GM21381 (cell line): ENCODE measurements around the gene CWC27.
A peak's percentile ranks its signal among the peaks of the same experiment; 100 is the strongest.

ENCODE experiments used
- ATAC-seq: cut with Tn5 transposase; IDR thresholded peaks from one replicate; pipeline ENCODE4 v1.9.1; 2021; ENCODE audit warnings: mild to moderate bottlenecking, moderate library complexity; ENCODE audit not compliant: unreplicated experiment

The CWC27 gene, protein sequence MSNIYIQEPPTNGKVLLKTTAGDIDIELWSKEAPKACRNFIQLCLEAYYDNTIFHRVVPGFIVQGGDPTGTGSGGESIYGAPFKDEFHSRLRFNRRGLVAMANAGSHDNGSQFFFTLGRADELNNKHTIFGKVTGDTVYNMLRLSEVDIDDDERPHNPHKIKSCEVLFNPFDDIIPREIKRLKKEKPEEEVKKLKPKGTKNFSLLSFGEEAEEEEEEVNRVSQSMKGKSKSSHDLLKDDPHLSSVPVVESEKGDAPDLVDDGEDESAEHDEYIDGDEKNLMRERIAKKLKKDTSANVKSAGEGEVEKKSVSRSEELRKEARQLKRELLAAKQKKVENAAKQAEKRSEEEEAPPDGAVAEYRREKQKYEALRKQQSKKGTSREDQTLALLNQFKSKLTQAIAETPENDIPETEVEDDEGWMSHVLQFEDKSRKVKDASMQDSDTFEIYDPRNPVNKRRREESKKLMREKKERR

DNA sequence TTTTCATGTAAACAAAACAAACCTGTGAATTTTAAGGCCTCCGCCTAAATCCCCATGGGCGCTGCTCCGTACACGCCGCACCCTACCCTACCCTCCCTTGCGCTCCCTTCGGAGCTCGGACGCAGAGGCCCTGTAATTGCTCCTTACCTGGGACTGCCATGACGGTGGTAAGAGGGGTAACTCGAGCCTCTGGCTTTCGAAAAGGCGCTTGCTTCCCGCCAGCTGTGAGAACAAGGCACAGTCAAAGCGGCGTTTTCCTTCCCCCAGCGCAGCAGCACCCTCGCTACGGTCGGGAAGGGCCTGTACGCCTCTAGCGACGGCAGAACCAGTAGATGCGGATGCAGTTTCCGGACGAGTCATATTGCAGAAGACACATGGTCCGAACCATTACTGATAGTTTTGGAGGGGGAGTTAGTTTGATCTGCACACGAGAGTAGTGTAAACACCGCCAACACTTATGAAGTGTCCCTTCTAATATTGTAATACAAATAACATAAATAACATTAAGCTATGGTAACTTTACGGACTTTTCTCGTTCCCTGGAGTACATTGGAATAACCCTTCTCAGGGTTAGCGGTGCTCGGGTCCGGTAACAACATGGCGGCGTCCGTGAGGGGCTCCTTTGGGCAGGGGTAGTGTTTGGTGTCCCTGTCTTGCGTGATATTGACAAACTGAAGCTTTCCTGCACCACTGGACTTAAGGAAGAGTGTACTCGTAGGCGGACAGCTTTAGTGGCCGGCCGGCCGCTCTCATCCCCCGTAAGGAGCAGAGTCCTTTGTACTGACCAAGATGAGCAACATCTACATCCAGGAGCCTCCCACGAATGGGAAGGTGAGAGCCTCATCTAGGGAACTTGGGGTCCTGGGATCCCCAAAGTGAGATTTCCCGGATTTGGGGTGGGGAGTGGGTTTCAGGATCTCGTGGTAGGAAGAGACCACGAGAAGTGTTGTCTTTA lies at the start of gene CWC27, which contains the start of gene SREK1IP1:
Gene CWC27, plus strand, starts transcription at position 573 of the 955 bp plus-strand sequence. Its CDS starts 217 bp downstream, at position 790.
Gene SREK1IP1, minus strand, starts transcription at position 334 of the 955 bp plus-strand sequence. Its CDS starts 174 bp downstream, at position 160.
- ATAC-seq = peak; percentile 96

DNA sequence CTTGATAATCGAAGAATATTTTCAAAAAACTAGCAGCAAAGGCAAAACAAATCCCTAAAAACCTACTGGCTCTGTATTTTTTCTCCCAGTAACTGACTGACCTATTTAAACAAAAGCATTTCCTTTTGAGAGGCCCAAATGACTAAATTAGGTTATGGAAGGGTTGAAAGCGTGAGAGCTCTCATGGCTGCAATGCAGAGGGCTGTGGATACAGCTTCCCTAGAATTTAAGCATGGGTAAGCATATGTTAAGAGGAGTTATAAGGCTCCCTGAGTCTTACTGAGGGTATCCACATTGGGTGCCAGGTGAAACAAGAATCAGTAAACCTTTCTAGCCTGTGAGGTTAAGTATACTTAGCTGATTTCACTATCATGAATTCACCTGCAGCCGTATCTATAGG lies 46.1 kb upstream of the CWC27 start:
- no peak for ATAC-seq

DNA sequence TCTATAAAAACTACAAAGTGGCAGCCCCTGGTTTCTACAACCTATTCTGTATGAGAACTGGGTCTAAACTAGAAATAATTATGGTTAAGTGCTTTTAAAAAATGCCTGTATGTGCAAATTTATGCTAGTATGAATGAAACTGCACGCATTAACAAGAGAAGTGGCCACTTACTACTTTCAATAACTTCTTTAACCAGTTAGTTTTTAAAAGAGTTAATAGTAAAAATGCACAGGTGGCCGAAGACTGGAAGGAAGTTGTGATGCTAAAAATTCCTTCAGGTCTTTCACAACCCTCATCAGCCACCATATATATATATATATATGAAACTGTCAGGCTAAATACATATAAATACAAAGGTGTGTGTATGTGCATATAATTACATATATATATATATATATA lies 41.6 kb upstream of the CWC27 start:
- ATAC-seq = no peak

DNA sequence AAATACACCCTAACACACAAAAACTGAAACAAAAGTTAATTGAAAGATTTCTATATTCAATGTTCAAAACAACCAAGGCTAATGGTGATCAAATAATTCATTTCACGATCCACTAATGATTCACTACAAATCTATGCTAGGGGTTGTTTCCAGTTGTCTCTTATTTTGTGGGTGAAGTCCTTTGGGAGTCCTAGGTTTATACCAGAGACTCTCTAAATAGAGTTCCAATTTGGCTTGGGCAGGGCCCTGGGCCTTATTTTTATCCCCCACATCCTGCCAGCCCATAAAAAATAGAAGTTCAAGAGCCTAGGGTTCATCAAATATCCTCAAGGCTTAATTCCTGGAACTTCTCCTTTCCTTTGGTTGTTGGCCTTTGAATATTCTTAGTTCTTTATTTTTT lies 26.3 kb upstream of the CWC27 start:
- no peak for ATAC-seq

DNA sequence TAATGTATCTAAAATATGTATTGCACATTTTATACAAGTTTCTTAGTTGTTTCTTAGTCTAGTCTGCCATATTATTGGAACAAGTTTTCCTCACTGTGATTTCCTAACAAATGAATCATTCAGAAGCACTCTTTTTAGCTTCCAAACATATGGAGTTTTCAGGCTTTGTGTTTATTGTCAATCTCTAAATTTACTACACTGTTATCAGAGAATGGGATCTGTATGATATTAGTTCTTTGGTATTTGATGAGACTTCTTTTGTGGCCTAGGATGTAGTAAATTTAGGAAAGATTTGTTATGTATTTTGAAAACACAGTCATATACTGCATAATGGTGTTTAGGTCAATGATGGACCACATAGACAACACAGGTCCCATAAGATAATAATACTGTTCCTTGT lies 25.9 kb upstream of the CWC27 start:
- ATAC-seq = no peak

DNA sequence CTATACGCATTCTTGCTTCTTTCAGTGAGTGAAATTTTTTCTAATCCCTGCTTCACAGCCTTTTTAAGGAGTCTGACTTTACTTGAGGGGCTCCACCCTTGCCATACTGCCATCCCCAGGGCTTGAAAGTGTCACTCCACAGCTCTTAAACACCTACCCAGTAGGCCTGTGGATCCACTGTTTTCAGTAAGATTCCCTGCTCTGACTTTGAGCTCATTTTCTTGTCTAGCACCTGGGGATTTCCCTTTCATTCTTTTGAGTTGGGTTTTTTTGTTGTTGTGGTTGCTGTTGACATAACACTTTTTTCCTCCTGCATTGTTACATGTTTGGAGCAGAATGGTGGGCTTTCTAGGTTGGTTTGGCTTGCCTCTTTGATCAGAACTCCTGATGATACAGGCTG lies 23.8 kb upstream of the CWC27 start:
- ATAC-seq = no peak

DNA sequence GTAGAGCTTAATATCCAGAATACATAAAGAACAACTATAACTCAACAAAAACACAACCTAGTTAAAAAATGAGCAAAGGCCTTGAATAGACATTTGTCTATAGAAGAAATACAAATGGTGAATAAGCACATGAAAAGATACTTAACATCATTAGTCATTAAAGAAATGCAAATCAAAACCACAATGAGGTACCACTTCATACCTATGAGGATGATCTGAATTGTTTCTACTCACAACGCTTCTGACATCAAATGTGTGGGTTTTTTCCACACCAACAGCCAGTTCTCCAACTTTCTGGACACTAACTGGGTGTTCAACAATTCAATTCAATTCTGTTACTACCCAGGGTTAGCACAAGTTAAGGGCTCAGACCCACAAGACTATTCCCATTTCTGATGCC lies 22.3 kb upstream of the CWC27 start:
- no peak for ATAC-seq

DNA sequence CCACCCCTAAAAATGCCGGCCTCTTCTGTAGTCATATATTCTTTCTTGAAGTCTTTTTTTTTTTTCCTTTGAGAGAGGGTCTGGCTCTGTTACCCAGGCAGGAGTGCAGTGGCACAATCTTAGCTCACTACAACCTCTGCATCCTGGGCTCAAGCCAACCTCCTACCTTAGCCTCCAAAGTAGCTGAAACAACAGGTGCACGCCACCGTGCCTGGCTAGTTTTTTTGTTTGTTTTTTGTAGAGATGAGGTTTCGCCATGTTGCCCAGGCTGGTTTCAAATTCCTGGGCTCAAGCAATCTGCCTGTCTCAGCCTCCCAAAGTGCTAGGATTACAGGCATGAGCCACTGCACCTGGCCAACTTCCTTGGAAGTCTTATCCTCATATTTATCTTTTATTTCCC lies 19.3 kb upstream of the CWC27 start:
- ATAC-seq = no peak

DNA sequence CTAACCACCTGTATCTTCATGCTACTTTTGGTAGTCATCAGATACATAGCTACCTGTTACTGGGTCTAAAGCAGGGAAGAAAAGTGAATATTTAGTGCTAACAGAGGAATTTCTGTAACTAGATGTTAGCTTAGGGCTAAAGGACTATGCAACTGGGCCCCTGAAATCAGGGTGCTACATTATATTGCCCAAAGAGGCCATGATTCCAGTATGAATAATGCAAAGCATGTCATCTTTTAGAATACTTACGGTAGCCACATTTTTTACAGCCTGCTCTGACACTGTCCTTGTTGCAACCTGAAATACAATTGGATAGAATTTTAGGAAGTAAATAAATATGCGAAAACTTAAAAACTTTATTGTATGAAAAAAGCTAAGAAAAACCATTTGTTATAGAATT lies 14.7 kb upstream of the CWC27 start:
- ATAC-seq = no peak

DNA sequence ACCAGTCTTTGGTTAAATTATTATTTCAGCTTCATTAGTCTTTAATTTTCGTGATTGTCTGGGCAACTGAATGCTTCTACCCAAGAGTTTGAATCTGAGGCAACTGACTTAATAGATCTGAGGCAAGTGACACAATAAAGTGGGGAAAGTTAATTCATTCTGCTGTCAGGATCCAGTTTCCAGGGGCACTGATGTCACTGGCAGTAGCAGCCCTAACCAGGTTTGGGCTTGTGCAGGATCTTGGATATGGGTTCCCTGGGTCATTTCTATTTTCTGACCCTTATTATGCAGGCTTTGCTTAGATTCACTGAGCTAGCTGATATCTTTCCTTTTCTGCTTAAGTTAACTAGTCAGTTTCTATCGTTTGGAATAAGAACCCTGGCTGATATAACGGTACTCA lies 9.8 kb upstream of the CWC27 start:
- no peak for ATAC-seq

DNA sequence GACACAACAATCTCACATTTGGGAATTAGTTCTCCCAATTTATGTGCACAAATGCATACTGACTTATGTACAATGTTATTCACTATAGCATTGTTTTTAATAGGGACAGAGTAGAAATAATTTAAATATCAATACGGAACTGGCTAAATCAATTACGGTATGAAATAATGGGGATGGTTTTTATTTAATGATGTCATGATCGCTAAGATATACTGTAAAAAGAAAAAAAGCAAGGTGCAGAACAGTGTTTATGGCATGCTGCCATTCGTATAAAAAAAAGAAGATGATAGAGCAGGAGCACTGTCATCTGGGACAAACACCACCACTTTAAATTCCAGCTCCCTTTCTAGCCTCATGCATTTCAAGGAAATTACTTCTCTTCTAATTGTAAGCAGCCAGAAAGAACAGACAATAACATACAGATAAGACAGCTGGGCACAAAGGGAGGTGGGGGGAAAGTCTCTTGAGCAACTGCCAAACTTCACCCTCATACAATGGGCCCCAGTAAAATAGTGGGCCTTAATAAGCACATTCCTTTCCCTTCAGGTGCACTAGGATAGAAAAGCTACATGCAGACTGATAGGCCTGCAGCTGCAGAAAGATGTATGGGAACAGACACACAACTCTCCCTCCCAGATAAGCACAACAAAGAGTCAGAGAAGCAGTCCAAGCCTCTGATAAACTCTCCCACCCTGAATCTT lies 8.6 kb upstream of the CWC27 start:
- ATAC-seq = no peak

DNA sequence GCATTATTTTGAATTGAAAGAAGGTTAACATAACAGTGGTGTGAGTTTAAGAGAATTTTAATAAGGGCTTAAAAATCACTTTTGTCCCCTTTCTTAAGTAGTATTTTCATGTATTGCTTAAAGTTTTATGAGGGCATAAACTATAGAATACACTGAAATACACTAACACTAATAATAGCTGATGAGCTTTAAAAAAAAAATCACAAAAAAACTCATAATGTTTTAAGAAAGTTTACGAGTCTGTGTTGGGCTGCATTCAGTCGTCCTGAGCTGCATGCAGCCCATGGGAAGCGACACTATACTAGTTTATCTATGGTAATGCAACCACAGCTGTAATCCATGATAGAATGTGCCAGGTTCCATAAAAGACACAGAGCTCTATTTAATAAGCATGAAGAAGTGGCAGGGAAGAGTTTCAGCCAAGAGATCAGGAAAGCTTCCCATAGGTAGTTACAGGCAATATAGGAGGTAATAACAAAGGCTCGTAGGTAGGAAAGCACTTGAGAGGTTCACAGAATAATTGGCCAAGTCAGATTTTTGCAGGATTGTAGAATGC lies 4.7 kb upstream of the CWC27 start:
- ATAC-seq = no peak

DNA sequence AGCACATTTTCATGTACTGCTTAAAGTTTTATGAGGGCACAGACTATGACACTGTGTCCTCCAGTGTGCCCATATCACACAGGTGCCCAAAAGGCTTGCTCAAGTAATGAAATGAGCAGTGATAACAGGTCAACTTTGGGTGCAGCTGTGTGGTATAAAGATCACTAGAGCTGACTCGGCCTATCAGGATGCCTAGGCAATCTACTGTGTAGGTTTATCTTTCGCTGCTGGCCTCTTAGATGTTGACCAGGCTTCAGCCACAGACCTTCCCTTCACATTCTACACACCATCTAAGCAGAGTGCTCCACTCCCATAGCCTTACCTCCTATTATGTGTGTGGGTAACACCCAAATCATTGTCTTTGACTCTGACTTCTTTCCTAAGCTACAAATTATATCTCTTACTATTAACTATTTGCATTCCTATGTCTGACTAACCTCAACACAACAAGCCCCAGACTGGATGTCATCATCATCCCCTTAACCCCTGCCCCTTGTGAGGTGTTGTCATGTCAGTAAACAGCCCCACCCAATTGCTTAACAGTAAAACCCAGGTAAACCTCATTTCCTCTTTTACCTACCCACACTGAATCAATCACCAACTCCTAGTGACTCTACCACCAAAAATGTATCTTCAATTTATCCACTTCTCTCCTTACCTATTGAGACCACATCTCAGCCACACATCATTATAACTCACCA lies 2.8 kb upstream of the CWC27 start:
- no peak for ATAC-seq

DNA sequence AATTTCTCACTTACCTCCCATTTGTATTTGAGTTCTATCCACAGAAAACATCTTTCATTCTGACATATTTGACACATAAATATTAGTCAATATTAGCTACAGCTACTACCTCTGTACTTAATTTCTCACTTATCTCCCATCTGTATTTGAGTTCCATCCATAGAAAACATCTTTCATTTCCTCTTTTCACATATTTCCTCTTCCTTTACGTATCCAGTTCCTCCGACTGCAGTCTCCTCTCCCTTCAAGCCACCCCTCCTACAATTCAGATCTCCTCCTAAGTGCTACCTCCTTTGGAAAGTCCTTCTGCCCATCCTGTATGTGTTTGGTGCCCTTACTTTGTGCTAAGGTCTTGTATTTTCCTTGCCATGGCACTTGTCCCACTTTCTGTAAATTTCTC lies 1.8 kb upstream of the CWC27 start:
- ATAC-seq = no peak

DNA sequence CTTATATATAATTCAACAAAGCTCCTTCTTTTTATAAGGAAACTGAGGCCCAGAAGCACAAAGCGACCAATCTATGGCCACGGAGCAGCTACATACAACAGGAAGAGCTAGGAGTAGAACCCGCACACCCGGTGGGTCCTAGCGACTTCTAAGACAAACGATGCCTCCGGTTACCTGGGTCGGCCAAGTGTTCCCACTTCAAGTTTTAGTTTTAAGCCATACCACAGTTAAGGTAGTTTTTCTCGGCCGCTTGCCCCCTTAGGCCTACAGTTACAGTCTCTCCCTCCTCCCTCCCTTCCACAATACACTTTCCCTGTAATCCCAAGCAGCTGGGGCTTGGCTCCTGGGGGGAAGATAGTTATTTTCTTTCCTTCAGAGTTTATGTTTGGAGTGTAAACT lies 772 bp upstream of the CWC27 start:
- ATAC-seq = peak; percentile 11

DNA sequence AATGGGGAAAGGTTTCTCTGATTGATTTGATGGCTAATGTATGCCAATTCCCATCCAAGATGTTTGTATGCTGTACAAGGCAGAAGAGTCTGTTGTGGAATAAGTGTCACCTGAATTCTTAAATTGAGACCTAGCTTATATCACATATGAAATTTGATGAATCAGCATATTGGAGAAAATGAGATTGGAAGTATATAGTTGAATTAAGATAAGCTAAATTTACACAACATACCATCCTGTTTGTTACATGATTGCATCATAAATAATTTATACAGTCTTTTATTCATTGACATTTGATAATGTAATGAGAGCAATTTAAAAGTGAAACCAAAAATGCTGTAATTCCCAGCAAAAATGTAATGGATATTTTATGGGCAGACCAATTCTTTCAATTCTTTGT lies 1.1 kb downstream of the CWC27 start:
- ATAC-seq = no peak

DNA sequence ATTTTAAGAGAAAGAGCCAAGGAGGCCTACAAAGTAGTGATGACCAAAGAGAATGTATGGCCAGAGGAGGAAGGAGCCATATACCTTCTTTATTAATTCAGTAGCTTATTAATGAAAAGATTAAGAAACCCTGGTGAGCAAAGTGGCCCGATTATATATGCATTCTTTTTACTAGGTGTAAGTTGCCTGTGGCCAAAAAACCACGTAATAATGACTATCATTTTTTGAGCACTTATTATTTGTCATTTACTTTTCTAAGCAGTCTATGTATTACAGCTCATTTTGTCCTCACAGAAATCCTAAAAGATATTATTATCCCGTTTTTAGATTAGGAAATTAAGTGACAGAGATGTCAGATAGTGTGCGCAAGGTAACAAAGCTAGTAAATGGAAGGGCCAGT lies 3.0 kb downstream of the CWC27 start:
- ATAC-seq = no peak

DNA sequence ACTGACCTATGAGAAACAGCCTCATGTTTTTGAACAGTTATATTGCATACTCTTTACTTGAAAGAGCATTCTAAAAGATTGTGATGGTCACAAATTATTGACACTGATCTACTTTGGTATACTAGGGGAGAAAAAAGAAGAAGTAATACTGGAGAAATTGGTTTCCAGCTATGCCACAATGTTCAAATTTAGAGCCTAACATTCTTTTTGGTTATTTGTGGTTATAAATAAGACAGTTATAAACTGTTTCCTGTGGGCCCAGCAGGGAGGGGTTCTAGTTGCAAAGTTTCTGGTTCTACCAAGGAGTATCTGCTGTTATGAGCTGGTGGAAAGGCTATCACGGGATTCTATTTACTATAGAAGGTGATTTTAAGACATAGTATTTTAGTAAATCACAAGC lies 4.8 kb downstream of the CWC27 start:
- no peak for ATAC-seq

DNA sequence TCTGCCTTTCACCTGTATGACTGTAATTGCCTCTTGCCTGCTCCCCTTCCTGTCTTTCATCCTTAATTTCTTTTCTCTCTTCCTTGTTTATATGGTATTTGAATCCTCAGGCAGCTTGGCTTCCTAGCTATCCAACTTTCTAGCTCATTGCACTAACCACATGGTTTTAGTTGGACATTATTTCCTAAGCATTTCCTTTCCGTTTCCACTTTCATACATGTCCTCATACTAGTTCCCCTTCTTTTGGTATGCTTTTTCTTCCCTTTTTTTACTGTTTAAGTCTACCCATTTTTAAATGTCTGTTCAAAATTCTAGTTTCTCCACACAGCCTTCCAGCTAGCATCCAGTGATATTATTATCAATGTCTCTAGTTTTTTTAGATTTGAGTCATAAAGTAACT lies 6.6 kb downstream of the CWC27 start:
- no peak for ATAC-seq

DNA sequence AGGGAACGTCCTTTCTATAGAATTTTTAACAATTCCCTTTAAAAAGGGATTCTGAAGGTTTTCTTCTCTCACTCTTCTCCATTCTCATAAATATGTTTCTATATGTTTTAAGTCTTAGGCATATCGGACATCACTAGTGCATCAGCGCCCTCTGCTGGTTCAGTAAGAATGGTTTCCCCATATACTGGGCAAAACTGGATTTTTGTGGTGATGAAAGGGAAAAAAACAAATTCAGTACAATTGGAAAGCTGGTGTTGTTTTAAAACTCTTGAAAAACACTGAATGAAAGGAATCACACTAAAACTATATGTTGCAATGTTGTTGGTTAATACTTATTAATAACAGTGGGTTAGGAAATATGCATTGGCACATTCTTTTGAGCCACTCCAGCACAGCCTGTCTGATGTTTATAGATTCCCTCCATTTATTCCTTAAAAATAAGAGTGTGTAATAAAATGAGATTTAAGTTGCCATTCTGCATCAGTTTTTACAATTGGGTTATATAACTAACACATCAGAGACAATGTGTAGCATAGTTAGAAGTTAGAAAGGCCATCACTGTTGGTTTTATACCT lies 15.8 kb downstream of the CWC27 start:
- ATAC-seq = peak; percentile 83
